Suppressor macrophage (primary cell): ENCODE results near the gene IRX4.
"Not testable (repeated sequence)": the region's sequence is repeated elsewhere in the genome, so short reads cannot be mapped to it uniquely, and the experiment has no call there.

Experiments
- DNase-seq, 4 experiments: peaks; one replicate each; pipeline ENCODE4 v3.0.0-alpha.2; 2020 to 2022

IRX4 gene

GRCh38 chr5:1877103-1878049, 5.3 kb downstream of the IRX4 start:
- no peak for DNase-seq

GRCh38 chr5:1876660-1877064, 6.1 kb downstream of the IRX4 start:
- no peak for DNase-seq

GRCh38 chr5:1875843-1876659, 6.7 kb downstream of the IRX4 start:
- no peak for DNase-seq

- DNase-seq = no peak
Measured at GRCh38 chr5:1875281-1875842, 7.4 kb downstream of the IRX4 start.

GRCh38 chr5:1874771-1875220, 7.9 kb downstream of the IRX4 start:
- no peak for DNase-seq

- no peak for DNase-seq
Measured at GRCh38 chr5:1874348-1874747, 8.4 kb downstream of the IRX4 start.

- DNase-seq = no peak
Measured at GRCh38 chr5:1873243-1873959, 9.3 kb downstream of the IRX4 start.

GRCh38 chr5:1871441-1871840, 11.3 kb downstream of the IRX4 start:
- no peak for DNase-seq

GRCh38 chr5:1870435-1871272, 12.1 kb downstream of the IRX4 start:
- DNase-seq = not testable (repeated sequence)

GRCh38 chr5:1868886-1869475, 13.7 kb downstream of the IRX4 start:
- DNase-seq = no peak

- no peak for DNase-seq
Measured at GRCh38 chr5:1867815-1868143, 14.9 kb downstream of the IRX4 start.

GRCh38 chr5:1867114-1867814, 15.5 kb downstream of the IRX4 start:
- no peak for DNase-seq

- DNase-seq = no peak
Measured at GRCh38 chr5:1865948-1866347, 16.8 kb downstream of the IRX4 start.

- DNase-seq = no peak
Measured at GRCh38 chr5:1865486-1865885, 17.2 kb downstream of the IRX4 start.

GRCh38 chr5:1864896-1865440, 17.8 kb downstream of the IRX4 start:
- DNase-seq = no peak

- no peak for DNase-seq
Measured at GRCh38 chr5:1860949-1861348, 21.8 kb downstream of the IRX4 start.

GRCh38 chr5:1860021-1860610, 22.6 kb downstream of the IRX4 start:
- no peak for DNase-seq

- DNase-seq = no peak
Measured at GRCh38 chr5:1859099-1859498, 23.6 kb downstream of the IRX4 start.

GRCh38 chr5:1858436-1858835, 24.3 kb downstream of the IRX4 start:
- no peak for DNase-seq

- DNase-seq = no peak
Measured at GRCh38 chr5:1857256-1857600, 25.5 kb downstream of the IRX4 start.
